GM10266 (cell line): ENCODE results near the gene CACNB4.
"Not testable (repeated sequence)": the region's sequence is repeated elsewhere in the genome, so short reads cannot be mapped to it uniquely, and the experiment has no call there.

Experiments used
- DNase-seq: peaks from one replicate; pipeline ENCODE4 v3.0.0; 2012; ENCODE audit errors: extremely low spot score
- TF ChIP-seq, protein P1 (sequence below): IDR thresholded peaks from 2 replicates; pipeline ENCODE4 v1.5.1; 2012; ENCODE audit warnings: mild to moderate bottlenecking, low read depth; ENCODE audit not compliant: control insufficient read depth, insufficient read depth; ENCODE audit errors: missing control alignments

Gene CACNB4

DNA sequence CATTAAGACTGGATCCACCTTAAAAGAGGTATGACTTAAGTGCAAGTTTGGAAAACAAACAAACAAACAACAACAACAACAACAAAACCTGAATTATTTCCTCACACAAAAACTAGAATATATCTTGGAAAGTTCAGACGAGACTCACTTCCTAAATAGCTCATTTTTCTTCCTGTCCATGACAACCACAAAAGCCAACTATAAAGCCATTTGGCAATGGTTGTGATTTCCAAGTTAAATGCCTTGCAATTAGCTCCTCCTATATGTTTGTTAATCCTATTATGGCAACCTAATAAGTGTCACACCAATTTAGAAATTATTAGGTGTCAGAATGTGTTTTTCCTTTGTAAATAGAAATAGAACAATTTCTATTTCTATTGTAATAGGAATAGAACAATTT lies 179.1 kb downstream of the CACNB4 start:
- no peak for DNase-seq
- TF ChIP-seq, protein P1, sequence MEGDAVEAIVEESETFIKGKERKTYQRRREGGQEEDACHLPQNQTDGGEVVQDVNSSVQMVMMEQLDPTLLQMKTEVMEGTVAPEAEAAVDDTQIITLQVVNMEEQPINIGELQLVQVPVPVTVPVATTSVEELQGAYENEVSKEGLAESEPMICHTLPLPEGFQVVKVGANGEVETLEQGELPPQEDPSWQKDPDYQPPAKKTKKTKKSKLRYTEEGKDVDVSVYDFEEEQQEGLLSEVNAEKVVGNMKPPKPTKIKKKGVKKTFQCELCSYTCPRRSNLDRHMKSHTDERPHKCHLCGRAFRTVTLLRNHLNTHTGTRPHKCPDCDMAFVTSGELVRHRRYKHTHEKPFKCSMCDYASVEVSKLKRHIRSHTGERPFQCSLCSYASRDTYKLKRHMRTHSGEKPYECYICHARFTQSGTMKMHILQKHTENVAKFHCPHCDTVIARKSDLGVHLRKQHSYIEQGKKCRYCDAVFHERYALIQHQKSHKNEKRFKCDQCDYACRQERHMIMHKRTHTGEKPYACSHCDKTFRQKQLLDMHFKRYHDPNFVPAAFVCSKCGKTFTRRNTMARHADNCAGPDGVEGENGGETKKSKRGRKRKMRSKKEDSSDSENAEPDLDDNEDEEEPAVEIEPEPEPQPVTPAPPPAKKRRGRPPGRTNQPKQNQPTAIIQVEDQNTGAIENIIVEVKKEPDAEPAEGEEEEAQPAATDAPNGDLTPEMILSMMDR = no peak

DNA sequence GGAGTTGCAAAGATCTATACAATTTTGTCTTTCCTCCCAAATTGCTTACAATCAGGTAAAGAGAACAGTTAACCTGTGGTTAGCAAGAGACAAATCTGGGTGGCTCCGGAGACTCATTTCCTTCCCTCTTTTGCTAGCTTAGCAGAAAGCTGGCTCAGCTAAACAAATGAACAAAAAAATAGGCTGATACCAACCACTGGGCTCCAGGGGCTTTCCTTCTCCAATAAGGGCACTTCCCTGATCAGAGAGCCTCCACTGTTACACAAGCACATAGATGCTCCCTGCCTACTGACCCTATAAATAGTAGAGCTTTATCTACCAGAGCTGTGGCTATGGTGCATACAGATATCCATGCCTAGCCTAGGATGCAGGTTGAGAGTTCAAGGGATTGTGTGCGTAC lies 180.5 kb downstream of the CACNB4 start:
- DNase-seq = no peak
- TF ChIP-seq, protein P1 = no peak

DNA sequence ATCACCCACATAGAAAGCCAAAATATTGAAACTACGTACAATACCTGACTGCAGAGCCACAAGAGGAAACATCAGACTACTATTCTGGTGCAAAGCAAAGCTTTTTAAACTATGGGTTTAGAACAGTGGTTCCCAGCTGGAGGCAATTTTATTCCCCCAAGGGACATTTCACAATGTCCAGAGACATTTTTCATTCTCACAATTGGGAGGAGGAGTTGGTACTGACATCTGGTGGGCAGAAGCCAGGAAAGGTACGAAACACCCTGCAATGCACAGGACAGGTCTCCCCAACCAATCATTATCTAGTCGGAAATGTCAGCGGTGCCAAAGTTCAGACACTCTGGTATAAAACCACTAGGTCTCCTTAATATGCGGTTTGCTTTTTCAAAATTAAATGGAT lies 182.2 kb downstream of the CACNB4 start:
- TF ChIP-seq, protein P1 = no peak
- no peak for DNase-seq

DNA sequence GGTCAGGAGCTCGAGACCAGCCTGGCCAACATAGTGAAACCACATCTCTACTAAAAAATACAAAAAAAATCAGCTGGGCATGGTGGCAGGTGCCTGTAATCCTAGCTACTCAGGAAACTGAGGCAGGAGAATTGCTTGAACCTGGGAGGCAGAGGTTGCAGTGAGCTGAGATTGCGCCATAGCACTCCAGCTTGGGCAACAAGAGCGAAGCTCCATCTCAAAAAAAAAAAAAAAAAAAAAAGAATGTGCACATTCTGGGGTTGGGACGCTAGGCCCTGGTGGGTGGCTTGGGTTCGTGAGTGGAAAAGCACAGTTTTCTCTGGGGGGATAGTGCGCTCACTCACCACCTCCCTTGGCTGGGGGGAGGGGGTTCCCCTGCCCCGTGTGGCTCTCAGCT lies 183.2 kb downstream of the CACNB4 start:
- DNase-seq = not testable (repeated sequence)

DNA sequence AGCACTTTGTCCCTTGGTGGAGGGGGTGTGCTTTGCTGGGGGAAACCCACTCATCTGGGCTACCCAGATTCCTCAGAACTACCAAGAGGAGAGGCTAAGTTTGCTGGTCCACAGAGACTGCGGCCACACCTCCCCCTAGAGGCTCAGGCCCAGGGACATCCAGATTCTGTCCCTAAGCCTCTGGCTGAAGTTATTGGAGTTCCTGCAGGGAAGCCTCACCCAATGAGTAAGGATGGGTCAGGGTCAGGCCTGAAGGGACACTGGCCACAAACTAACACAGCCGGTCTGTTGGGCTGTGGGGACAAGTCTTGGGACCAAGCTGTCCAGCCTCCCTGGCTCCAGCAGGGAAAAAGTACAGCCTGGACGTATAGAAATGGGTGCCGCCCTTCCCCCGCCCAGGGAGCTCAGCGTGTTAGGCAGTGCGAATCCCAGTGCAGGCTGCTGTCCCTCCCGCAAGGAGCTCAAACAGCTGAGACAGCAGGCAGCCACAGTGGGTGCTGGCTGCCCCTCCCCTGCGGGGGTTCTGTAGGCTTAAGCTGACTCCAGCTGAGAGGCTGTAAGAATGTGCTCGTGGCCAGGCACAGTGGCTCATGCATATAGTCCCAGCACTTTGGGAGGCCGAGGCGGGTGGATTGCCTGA lies 183.7 kb downstream of the CACNB4 start:
- TF ChIP-seq, protein P1 = no peak
- no peak for DNase-seq

DNA sequence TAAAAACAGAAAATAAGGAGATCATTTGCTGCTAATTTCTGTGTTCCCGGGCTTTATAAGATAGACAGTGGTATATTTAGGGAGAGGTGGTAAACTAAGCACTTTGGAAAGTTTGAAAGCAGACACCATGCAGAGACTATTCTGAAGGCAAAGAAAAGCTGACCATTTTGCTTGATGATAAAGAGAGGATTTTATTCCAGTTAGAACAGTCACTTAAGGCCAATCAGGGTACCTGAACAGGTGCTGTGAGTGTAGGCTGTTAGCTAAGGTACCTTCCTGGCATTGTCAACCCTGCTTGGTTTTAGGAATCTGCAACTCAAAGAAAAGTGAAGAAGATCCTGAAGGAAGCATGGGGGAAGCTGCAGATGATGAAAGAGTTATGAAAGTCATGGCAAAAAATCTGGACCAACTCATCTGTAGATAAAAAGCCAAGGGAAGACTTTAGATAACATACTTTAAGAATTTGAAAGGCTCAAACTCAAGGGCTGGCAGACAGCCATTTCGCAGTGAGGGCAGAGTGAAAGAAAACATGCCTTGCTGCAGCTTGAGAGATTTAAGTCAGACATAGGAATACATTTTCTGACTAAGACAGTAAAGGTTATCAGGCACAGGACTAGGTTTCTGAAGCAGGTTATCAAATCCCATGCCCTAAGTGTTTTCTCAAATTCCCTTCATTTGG lies 190.5 kb downstream of the CACNB4 start:
- no peak for DNase-seq
- TF ChIP-seq, protein P1 = no peak

DNA sequence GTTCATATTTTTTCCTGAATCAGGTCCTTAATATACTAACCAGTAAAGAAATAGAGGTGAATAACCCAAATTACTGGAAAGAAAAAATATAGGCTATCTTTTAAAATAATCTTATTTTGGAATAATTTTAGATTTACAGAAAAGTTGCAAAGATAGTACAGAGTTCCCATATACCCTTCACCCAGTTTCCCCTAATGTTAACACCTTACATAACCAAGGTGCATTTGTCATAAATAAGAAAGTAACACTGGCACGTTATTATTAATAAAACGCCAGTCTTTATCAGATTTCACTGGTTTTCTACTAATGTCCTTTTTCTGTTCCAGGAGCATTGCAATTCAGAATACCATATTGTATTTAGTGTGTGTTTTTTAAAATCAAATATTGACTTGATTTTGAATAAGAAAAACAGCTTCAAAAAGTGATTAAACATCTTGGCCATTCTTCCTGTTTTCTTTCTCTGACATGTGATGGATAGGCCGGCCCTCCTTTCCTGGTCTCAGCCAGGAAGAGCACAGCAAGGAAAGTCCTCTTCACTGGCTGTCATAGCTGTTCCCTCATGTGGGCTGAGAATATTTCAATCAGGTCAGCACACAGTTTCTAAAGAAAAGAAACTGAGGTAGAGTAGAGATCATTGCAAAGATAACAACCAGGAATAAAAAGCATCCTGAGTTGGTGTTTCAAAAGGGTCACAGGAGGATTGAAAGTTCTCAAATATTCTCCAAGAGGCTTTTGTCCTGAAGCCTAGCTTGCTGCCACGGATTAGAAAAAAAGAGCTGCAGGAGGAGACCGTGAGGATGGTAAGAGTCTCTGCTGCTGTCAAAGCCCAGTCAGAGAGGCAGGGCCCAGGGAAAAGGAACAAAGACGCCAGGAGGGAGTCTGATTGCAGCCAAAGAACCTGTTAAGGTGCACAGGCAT lies 191.3 kb downstream of the CACNB4 start:
- no peak for DNase-seq
- TF ChIP-seq, protein P1 = no peak
